H1 (cell line): ENCODE data around the gene NME1. TPM values are rescaled to one million over a fixed set of nuclear protein-coding genes. Genes with fewer than 3 reads are reported as not detected.

Experiments
- CTCF ChIA-PET: fragments of 300-600 bp; sonication (Branson Sonifier 250); formaldehyde crosslinking; loops from one replicate; lab custom pipeline; 2021; ENCODE audit not compliant: partially characterized antibody; lab: Charles Lee
- POLR2A ChIA-PET: fragments of 300-600 bp; sonication (Branson Sonifier 250); formaldehyde crosslinking; loops from one replicate; lab custom pipeline; 2021; ENCODE audit warnings: inconsistent platforms; ENCODE audit not compliant: partially characterized antibody; lab: Charles Lee
- DNase-seq, 2 experiments: peaks; one replicate each; pipeline versions ENCODE4 v3.0.0 to v3.0.0-alpha.2; 2010 to 2022; ENCODE audit warnings: low spot score in 2 of 2, low read depth in 1 of 2, mixed read lengths in 1 of 2
- FAIRE-seq: peaks from 2 replicates; lab custom pipeline; 2011; peaks lifted over from hg19 to GRCh38; lab: Jason Lieb, UNC
- H2AFZ ChIP-seq: 2 replicates; pipeline ENCODE4 v1.8.1; 2012; ENCODE audit warnings: low read length, inconsistent platforms
- H2AK5ac ChIP-seq: 2 replicates; pipeline ENCODE4 v1.6.1; 2013; ENCODE audit warnings: low read depth, low read length
- H2BK120ac ChIP-seq: replicated peaks from 2 replicates; pipeline ENCODE3; 2013; ENCODE audit warnings: low read depth, low read length, inconsistent platforms
- H2BK12ac ChIP-seq: 2 replicates; pipeline ENCODE4 v1.6.1; 2013; ENCODE audit warnings: low read depth, low read length
- H2BK15ac ChIP-seq: 2 replicates; pipeline ENCODE4 v1.6.1; 2013; ENCODE audit warnings: low read length
- H2BK20ac ChIP-seq: 2 replicates; pipeline ENCODE4 v1.6.1; 2013; ENCODE audit warnings: low read length
- H2BK5ac ChIP-seq: 2 replicates; pipeline ENCODE4 v1.6.1; 2013; ENCODE audit warnings: low read depth, low read length
- H3K14ac ChIP-seq: 2 replicates; pipeline ENCODE4 v1.6.1; 2013; ENCODE audit warnings: inconsistent platforms; ENCODE audit not compliant: insufficient read length
- H3K18ac ChIP-seq: 2 replicates; pipeline ENCODE4 v1.6.1; 2013; ENCODE audit warnings: low read length; ENCODE audit errors: extremely low read depth
- H3K23ac ChIP-seq: 2 replicates; pipeline ENCODE4 v1.6.1; 2013; ENCODE audit warnings: inconsistent platforms; ENCODE audit not compliant: insufficient read length
- H3K23me2 ChIP-seq: 2 replicates; pipeline ENCODE4 v1.6.1; 2013; ENCODE audit warnings: low read depth, low read length
- H3K27ac ChIP-seq: 2 replicates; pipeline ENCODE4 v1.6.1; 2011; ENCODE audit warnings: low read depth, low read length, inconsistent platforms
- H3K27me3 ChIP-seq, 4 experiments: replicated peaks in 1 of 4; 1 replicate in 1 of 4; 2 replicates in 3 of 4; pipeline versions ENCODE4 v1.6.1 to v1.8.1; 2011 to 2013; ENCODE audit warnings: low read length in 3 of 4, mild to moderate bottlenecking in 3 of 4, inconsistent platforms in 2 of 4, mixed read lengths in 2 of 4, moderate library complexity in 1 of 4; ENCODE audit not compliant: control insufficient read depth in 3 of 4, insufficient read depth in 3 of 4; ENCODE audit errors: extremely low read depth in 1 of 4
- H3K36me3 ChIP-seq, 4 experiments: 2 replicates each; pipeline versions ENCODE4 v1.6.1 to v1.8.1; 2011 to 2013; ENCODE audit warnings: mild to moderate bottlenecking in 4 of 4, low read length in 3 of 4, moderate library complexity in 2 of 4, control low read depth in 1 of 4, inconsistent platforms in 1 of 4; ENCODE audit not compliant: insufficient read depth in 4 of 4, control insufficient read depth in 2 of 4
- H3K4ac ChIP-seq: replicated peaks from 2 replicates; pipeline ENCODE3; 2013; ENCODE audit warnings: low read length, low read depth, mixed read lengths, inconsistent platforms; ENCODE audit not compliant: insufficient read length
- H3K4me1 ChIP-seq, 4 experiments: replicated peaks in 1 of 4; 1 replicate in 1 of 4; 2 replicates in 3 of 4; pipeline versions ENCODE4 v1.6.1 to v1.8.1; 2011 to 2013; ENCODE audit warnings: low read length in 3 of 4, inconsistent platforms in 2 of 4, mixed read lengths in 1 of 4; ENCODE audit not compliant: insufficient read depth in 4 of 4, control insufficient read depth in 3 of 4
- H3K4me2 ChIP-seq, 2 experiments: 2 replicates each; pipeline versions ENCODE4 v1.6.1 to v1.8.1; 2011 to 2013; ENCODE audit warnings: low read depth in 2 of 2, low read length in 2 of 2, control low read depth in 1 of 2, inconsistent platforms in 1 of 2, mild to moderate bottlenecking in 1 of 2; ENCODE audit not compliant: insufficient read depth in 1 of 2
- H3K4me3 ChIP-seq, 4 experiments: fragments of 200-600, 300-600 bp in 1 of 4; sonication (generic), shearing (Covaris generic), sonication (Bioruptor Twin) in 1 of 4; 2 replicates each; pipeline versions ENCODE4 v1.5.1 to v1.8.1; 2011 to 2016; ENCODE audit warnings: low read length in 4 of 4, low read depth in 3 of 4, control low read depth in 2 of 4, inconsistent platforms in 2 of 4, mild to moderate bottlenecking in 2 of 4, mixed read lengths in 1 of 4, moderate library complexity in 1 of 4; ENCODE audit not compliant: insufficient read depth in 2 of 4; ENCODE audit errors: extremely low read depth in 1 of 4
- H3K56ac ChIP-seq: replicated peaks from 2 replicates; pipeline ENCODE3; 2013; ENCODE audit warnings: low read depth, mild to moderate bottlenecking, mixed read lengths, low read length, inconsistent platforms; ENCODE audit not compliant: insufficient read length
- H3K79me1 ChIP-seq: 2 replicates; pipeline ENCODE4 v1.6.1; 2013; ENCODE audit warnings: low read depth, low read length, control low read depth
- H3K79me2 ChIP-seq, 2 experiments: 2 replicates each; pipeline versions ENCODE4 v1.6.1 to v1.8.1; 2012 to 2013; ENCODE audit warnings: low read length in 2 of 2, mild to moderate bottlenecking in 2 of 2, inconsistent platforms in 1 of 2; ENCODE audit not compliant: insufficient read depth in 2 of 2, control insufficient read depth in 1 of 2
- H3K9ac ChIP-seq, 4 experiments: replicated peaks in 1 of 4; 1 replicate in 1 of 4; 2 replicates in 3 of 4; pipeline versions ENCODE4 v1.6.1 to v1.8.1; 2011 to 2013; ENCODE audit warnings: low read depth in 3 of 4, low read length in 3 of 4, control low read depth in 2 of 4, mild to moderate bottlenecking in 2 of 4, moderate library complexity in 2 of 4, inconsistent platforms in 1 of 4; ENCODE audit errors: extremely low read depth in 1 of 4
- H3K9me3 ChIP-seq, 2 experiments: 2 replicates each; pipeline versions ENCODE4 v1.6.1 to v1.8.1; 2012 to 2013; ENCODE audit warnings: mild to moderate bottlenecking in 2 of 2, moderate library complexity in 2 of 2, control low read depth in 1 of 2, inconsistent platforms in 1 of 2, low read depth in 1 of 2, low read length in 1 of 2, mixed read lengths in 1 of 2; ENCODE audit not compliant: insufficient read depth in 2 of 2
- H4K20me1 ChIP-seq, 2 experiments: replicated peaks in 1 of 2; 2 replicates each; pipeline versions ENCODE3 to v1.8.1; 2011 to 2013; ENCODE audit warnings: inconsistent platforms in 2 of 2, low read length in 2 of 2, mild to moderate bottlenecking in 1 of 2; ENCODE audit not compliant: insufficient read depth in 2 of 2, control insufficient read depth in 1 of 2
- H4K5ac ChIP-seq: 2 replicates; pipeline ENCODE4 v1.6.1; 2013; ENCODE audit warnings: low read length, low read depth, mixed read lengths, inconsistent platforms; ENCODE audit not compliant: insufficient read length
- H4K8ac ChIP-seq: 2 replicates; pipeline ENCODE4 v1.8.0; 2013; ENCODE audit warnings: mild to moderate bottlenecking, moderate library complexity, low read length, inconsistent platforms; ENCODE audit not compliant: insufficient read depth; ENCODE audit errors: extremely low read depth
- H4K91ac ChIP-seq: replicated peaks from 2 replicates; pipeline ENCODE3; 2013; ENCODE audit warnings: low read length, mixed read lengths, inconsistent platforms; ENCODE audit not compliant: insufficient read length
- CEBPB ChIP-seq: IDR thresholded peaks from 2 replicates; pipeline ENCODE4 v1.6.1; 2012; ENCODE audit warnings: low read depth, low read length
- SP2 ChIP-seq: IDR thresholded peaks from 2 replicates; pipeline ENCODE4 v1.6.1; 2012; ENCODE audit warnings: mild to moderate bottlenecking, low read length, inconsistent platforms
- whole genome bisulfite sequencing, 2 experiments: shearing (Covaris generic) in 1 of 2; methylation state at CpG; one replicate each; pipeline versions ENCODE4 v1.1.6 to v1.1.7; 2013 to 2015; ENCODE audit warnings: low lambda C conversion rate in 2 of 2, mixed read lengths in 2 of 2, inconsistent platforms in 1 of 2, low coverage in 1 of 2, missing lambda C conversion rate in 1 of 2; ENCODE audit not compliant: insufficient replicate concordance in 2 of 2, insufficient coverage in 1 of 2, insufficient read length in 1 of 2; ENCODE audit errors: extremely low coverage in 1 of 2, missing lambda C conversion rate in 1 of 2; 5-methylcytosine and 5-hydroxymethylcytosine counted together
- polyA plus RNA-seq, 7 experiments: library from polyadenylated mRNA; depleted of rRNA in 3 of 7; stranded (reverse) in 5 of 7; unstranded in 2 of 7; fragments of >200 nt in 5 of 7; fragments of 200-250 nt in 2 of 7; gene quantifications; 1 replicate in 5 of 7; 2 replicates in 1 of 7; 4 replicates in 1 of 7; pipeline versions ENCODE4 v1.2.1 to v1.2.3, GENCODE V29; 2011 to 2013; ENCODE audit warnings: missing spikeins in 2 of 7, mixed read lengths in 2 of 7
- total RNA-seq: library from RNA; stranded (reverse); fragmentation: NEBNext Ultra II Directional; extraction: Animal tissue kit (Norgen Biotek cat#: 25700); gene quantifications from 2 replicates; pipeline ENCODE4 v1.2.1, GENCODE V29; 2021

The NME1 gene
- total and polyA plus RNA-seq, 2 of the 8 experiments (the other 6 are each of a cell fraction or from before 2014, with no cell fraction given) = 307 to 380 TPM

GRCh38 chr17:51155416-51155815, 2.1 kb downstream of the NME1 start:
- H2AFZ ChIP-seq = no peak overlapping the region
- no peak overlapping the region; a peak in 1 of 4 replicates for H3K4me2 ChIP-seq
- peaks cover 18 to 34% (median 24%) of the 10 kb centered on the region in 4 experiments for H3K36me3 ChIP-seq
- H3K23me2 ChIP-seq = peaks cover 5% of the 10 kb centered on the region
- no peak for DNase-seq
- CTCF ChIA-PET = interaction anchor here (1.2 to 1.3 kb wide), 3 partner anchors 10 to 155 kb away, joined by 3 to 8 read pairs (median 4); no protein-coding TSS in a partner anchor
- peaks cover 14% of the 10 kb centered on the region for H3K79me1 ChIP-seq
- peak overlapping the region in 1 of 4 experiments; percentile 14; a peak in 1 of 8 replicates for H3K4me3 ChIP-seq
- H2BK20ac ChIP-seq = no peak overlapping the region
- H2BK15ac ChIP-seq = no peak overlapping the region
- no peak overlapping the region for H4K5ac ChIP-seq
- H2BK5ac ChIP-seq = no peak overlapping the region
- no peak overlapping the region for H3K4ac ChIP-seq
- H3K14ac ChIP-seq = no peak overlapping the region
- no peak overlapping the region; a peak in 1 of 7 replicates for H3K9ac ChIP-seq
- H3K79me2 ChIP-seq = peaks cover 10 to 52% of the 10 kb centered on the region in 2 experiments
- H3K9me3 ChIP-seq = no peaks in the 10 kb centered on the region
- H3K56ac ChIP-seq = no peak overlapping the region
- no peak overlapping the region for H4K91ac ChIP-seq
- H3K27ac ChIP-seq = no peak overlapping the region
- 97% methylated on average over 8 of the region's 8 CpGs; no CpG with 5 or more reads in 1 of the 2 experiments for WGBS, 2 experiments
- H2BK120ac ChIP-seq = no peak overlapping the region
- H2BK12ac ChIP-seq = no peak overlapping the region
- H4K8ac ChIP-seq = no peak overlapping the region
- no peak overlapping the region for H3K18ac ChIP-seq
- TF ChIP-seq SP2 = no peak
- TF ChIP-seq CEBPB = no peak
- TF ChIP-seq, all 59 proteins: peak for 0
- POLR2A ChIA-PET = interaction anchor here (1.0 to 6.1 kb wide), 8 partner anchors 9 to 155 kb away, joined by 3 to 82 read pairs (median 5); partner anchors contain the start of genes NME2 and SPAG9
- no peak overlapping the region for H2AK5ac ChIP-seq
- peaks cover 0 to 2% (median 0%) of the 10 kb centered on the region in 4 experiments; a peak in 3 of 7 replicates for H3K4me1 ChIP-seq
- no peak overlapping the region for H3K23ac ChIP-seq
- H3K27me3 ChIP-seq = no peaks in the 10 kb centered on the region
- FAIRE-seq = no peak
- peaks cover 0 to 6% of the 10 kb centered on the region in 2 experiments for H4K20me1 ChIP-seq
